Suprapubic skin (tissue), 3 donors: ENCODE results near the gene KRT17.

Source experiments
- POLR2A ChIP-seq, 2 donors: fragments of 450-650 bp; IDR thresholded peaks; one replicate each; pipeline ENCODE4 v1.6.1; 2017; ENCODE audit warnings: antibody characterized with exemption in 2 of 2, mild to moderate bottlenecking in 2 of 2, moderate library complexity in 2 of 2
- TF ChIP-seq, protein P1 (sequence below), 2 donors: fragments of 200-600 bp in 1 of 2; fragments of 450-650 bp in 1 of 2; sonication (generic) in 1 of 2; IDR thresholded peaks; one replicate each; pipeline ENCODE4 v1.5.1; 2016 to 2019; ENCODE audit warnings: antibody characterized with exemption in 2 of 2, mild to moderate bottlenecking in 1 of 2, moderate library complexity in 1 of 2

DNA sequence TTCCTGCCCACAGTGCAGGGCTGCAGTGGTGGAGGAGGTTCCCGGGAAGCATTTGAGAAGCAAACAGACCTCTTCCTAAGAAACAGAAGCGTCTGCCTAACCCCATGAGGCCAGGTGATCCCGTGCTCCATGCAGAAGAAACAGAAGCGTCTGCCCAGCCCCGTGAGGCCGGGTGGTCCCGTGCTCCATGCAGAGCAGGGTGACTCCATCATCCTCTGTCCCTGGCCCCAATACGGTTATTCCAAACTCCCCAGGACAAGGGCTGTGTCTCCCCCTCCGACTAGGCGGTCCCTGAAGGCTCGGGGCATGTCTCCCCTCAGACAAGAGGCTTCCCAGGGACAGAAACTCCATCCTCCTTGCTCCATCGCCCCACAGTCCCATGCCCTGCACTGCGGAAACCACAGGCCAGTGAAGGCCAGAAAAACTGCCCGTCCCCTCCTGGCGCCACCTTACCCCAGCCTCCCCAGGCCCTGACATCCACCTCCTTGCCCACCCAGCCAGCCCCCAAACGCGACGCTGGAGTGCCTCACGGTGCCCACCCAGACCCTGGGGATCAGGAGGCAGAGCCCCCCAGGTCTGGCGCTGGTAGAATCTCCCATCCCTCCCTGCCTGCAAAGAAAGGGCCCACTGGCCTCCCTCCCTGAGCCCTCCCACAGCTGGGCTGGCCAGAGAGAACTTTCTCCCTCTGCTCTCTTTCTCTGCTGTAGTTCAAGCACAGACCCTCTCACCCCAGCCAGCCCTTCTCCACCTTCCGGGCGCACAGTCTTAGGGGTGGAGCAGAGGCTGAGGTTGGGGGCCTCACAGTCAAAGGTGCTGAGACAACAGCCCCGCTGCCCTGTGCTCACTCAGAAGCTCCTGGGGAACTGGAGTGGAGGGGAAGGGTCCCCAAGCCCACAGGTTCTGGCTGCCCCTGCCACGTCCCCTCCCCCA is 30.6 kb upstream of the KRT17 start:
- TF ChIP-seq, protein P1, sequence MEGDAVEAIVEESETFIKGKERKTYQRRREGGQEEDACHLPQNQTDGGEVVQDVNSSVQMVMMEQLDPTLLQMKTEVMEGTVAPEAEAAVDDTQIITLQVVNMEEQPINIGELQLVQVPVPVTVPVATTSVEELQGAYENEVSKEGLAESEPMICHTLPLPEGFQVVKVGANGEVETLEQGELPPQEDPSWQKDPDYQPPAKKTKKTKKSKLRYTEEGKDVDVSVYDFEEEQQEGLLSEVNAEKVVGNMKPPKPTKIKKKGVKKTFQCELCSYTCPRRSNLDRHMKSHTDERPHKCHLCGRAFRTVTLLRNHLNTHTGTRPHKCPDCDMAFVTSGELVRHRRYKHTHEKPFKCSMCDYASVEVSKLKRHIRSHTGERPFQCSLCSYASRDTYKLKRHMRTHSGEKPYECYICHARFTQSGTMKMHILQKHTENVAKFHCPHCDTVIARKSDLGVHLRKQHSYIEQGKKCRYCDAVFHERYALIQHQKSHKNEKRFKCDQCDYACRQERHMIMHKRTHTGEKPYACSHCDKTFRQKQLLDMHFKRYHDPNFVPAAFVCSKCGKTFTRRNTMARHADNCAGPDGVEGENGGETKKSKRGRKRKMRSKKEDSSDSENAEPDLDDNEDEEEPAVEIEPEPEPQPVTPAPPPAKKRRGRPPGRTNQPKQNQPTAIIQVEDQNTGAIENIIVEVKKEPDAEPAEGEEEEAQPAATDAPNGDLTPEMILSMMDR (IDR thresholded peaks at IDR 0.05) = no peak
- TF ChIP-seq POLR2A (IDR thresholded peaks at IDR 0.05) = no peak
